ENCODE results near the gene DNAJC9. TPM values are rescaled to one million over a fixed set of nuclear protein-coding genes. Genes with fewer than 3 reads are reported as not detected.

The DNAJC9 gene
- polyA plus RNA-seq, 1 donor from 2014 or later, result 88.0 TPM

DNA sequence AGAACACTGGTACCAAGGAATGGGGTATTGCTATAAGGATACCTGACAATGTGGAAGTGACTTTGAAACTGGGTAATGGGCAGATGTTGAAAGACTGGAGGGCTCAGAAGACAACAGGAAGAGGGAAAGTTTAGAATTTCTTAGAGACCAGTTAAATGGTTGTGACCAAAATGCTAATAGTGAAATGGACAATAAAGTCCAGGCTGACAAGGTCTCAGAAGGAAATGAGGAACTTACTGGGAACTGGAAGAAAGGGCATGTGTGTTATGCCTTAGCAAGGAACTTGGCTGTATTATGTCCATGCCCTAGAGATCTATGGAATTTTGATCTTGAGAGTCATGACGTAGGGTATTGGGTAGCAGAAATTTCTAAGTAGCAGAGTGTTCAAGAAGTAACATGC lies 41.2 kb downstream of the DNAJC9 start:
- no peaks in the 10 kb centered on the region for H4K20me1 ChIP-seq (ENCODE audit: insufficient read depth)
- no peaks in the 10 kb centered on the region for H3K9me2 ChIP-seq (ENCODE audit: insufficient read depth, low read length)
- no peak overlapping the region for H3K9ac ChIP-seq (ENCODE audit: low read length)
- H3K79me2 ChIP-seq (replicated peaks; ENCODE audit: insufficient read depth, low read length), result no peaks in the 10 kb centered on the region
- H3K9me3 ChIP-seq (ENCODE audit: low read length), result no peaks in the 10 kb centered on the region
- no peaks in the 10 kb centered on the region for H3K27me3 ChIP-seq (ENCODE audit: insufficient read depth, low read depth, low read length)
- H3F3A ChIP-seq (ENCODE audit: insufficient read depth, low read length, poor library complexity, severe bottlenecking), result no peaks in the 10 kb centered on the region
- TF ChIP-seq SMC3 (conservative IDR thresholded peaks at IDR 0.05; ENCODE audit: poor library complexity) (no peak), EP300 (conservative IDR thresholded peaks at IDR 0.05; ENCODE audit: poor library complexity, severe bottlenecking) (no peak), POLR2AphosphoS5 (IDR thresholded peaks at IDR 0.05) (no peak), RAD21 (conservative IDR thresholded peaks at IDR 0.05) (no peak)
- TF ChIP-seq, protein P1, sequence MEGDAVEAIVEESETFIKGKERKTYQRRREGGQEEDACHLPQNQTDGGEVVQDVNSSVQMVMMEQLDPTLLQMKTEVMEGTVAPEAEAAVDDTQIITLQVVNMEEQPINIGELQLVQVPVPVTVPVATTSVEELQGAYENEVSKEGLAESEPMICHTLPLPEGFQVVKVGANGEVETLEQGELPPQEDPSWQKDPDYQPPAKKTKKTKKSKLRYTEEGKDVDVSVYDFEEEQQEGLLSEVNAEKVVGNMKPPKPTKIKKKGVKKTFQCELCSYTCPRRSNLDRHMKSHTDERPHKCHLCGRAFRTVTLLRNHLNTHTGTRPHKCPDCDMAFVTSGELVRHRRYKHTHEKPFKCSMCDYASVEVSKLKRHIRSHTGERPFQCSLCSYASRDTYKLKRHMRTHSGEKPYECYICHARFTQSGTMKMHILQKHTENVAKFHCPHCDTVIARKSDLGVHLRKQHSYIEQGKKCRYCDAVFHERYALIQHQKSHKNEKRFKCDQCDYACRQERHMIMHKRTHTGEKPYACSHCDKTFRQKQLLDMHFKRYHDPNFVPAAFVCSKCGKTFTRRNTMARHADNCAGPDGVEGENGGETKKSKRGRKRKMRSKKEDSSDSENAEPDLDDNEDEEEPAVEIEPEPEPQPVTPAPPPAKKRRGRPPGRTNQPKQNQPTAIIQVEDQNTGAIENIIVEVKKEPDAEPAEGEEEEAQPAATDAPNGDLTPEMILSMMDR (IDR thresholded peaks at IDR 0.05; ENCODE audit: poor library complexity, severe bottlenecking), result no peak
- H3K27ac ChIP-seq (ENCODE audit: low read length), result no peak overlapping the region
- no peaks in the 10 kb centered on the region for H3K36me3 ChIP-seq (ENCODE audit: insufficient read depth, low read length)
- no peak overlapping the region for H3K4me3 ChIP-seq (ENCODE audit: low read length)
- H2AFZ ChIP-seq (ENCODE audit: low read depth, low read length), result no peak overlapping the region
- no peak overlapping the region for H3K4me2 ChIP-seq (ENCODE audit: low read length)

DNA sequence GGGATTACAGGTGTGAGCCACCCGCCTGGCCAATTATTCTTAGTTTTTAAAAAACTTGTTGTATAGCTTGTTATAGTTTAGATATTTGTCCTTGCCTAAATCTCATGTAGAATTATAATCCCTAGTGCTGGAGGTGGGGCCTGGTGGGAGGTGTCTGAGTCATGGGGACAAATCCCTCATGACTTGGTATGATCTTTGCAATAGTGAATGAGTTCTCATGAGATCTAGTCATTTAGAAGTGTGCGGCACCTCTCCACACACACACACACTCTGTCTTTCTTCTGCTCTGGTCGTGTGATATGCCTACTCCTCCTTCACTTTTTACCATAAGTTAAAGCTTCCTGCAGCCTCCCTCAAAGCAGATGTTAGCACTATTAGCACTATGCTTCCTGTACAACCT lies 42.0 kb downstream of the DNAJC9 start:
- Histone ChIP-seq H3K4me3 (ENCODE audit: low read length) (no peak overlapping the region), H3K4me2 (ENCODE audit: low read length) (no peak overlapping the region), H3K27me3 (ENCODE audit: insufficient read depth, low read depth, low read length) (no peaks in the 10 kb centered on the region), H3K27ac (ENCODE audit: low read length) (no peak overlapping the region), H4K20me1 (ENCODE audit: insufficient read depth) (no peaks in the 10 kb centered on the region), H3K9ac (ENCODE audit: low read length) (no peak overlapping the region), H3K79me2 (replicated peaks; ENCODE audit: insufficient read depth, low read length) (no peaks in the 10 kb centered on the region), H3K36me3 (ENCODE audit: insufficient read depth, low read length) (no peaks in the 10 kb centered on the region), H3F3A (ENCODE audit: insufficient read depth, low read length, poor library complexity, severe bottlenecking) (no peaks in the 10 kb centered on the region), H2AFZ (ENCODE audit: low read depth, low read length) (no peak overlapping the region), H3K9me2 (ENCODE audit: insufficient read depth, low read length) (no peaks in the 10 kb centered on the region), H3K9me3 (ENCODE audit: low read length) (no peaks in the 10 kb centered on the region)
- TF ChIP-seq EZH2 (IDR thresholded peaks at IDR 0.05; ENCODE audit: borderline replicate concordance, insufficient read depth, low read length, poor library complexity, severe bottlenecking), result no peak
- TF ChIP-seq MXI1 (conservative IDR thresholded peaks at IDR 0.05; ENCODE audit: poor library complexity, severe bottlenecking), result no peak
- TF ChIP-seq POLR2AphosphoS5 (IDR thresholded peaks at IDR 0.05), result no peak
- no peak for TF ChIP-seq SMC3 (conservative IDR thresholded peaks at IDR 0.05; ENCODE audit: poor library complexity)
- TF ChIP-seq, protein P2, sequence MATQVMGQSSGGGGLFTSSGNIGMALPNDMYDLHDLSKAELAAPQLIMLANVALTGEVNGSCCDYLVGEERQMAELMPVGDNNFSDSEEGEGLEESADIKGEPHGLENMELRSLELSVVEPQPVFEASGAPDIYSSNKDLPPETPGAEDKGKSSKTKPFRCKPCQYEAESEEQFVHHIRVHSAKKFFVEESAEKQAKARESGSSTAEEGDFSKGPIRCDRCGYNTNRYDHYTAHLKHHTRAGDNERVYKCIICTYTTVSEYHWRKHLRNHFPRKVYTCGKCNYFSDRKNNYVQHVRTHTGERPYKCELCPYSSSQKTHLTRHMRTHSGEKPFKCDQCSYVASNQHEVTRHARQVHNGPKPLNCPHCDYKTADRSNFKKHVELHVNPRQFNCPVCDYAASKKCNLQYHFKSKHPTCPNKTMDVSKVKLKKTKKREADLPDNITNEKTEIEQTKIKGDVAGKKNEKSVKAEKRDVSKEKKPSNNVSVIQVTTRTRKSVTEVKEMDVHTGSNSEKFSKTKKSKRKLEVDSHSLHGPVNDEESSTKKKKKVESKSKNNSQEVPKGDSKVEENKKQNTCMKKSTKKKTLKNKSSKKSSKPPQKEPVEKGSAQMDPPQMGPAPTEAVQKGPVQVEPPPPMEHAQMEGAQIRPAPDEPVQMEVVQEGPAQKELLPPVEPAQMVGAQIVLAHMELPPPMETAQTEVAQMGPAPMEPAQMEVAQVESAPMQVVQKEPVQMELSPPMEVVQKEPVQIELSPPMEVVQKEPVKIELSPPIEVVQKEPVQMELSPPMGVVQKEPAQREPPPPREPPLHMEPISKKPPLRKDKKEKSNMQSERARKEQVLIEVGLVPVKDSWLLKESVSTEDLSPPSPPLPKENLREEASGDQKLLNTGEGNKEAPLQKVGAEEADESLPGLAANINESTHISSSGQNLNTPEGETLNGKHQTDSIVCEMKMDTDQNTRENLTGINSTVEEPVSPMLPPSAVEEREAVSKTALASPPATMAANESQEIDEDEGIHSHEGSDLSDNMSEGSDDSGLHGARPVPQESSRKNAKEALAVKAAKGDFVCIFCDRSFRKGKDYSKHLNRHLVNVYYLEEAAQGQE (IDR thresholded peaks at IDR 0.05; ENCODE audit: borderline replicate concordance), result no peak
- TF ChIP-seq RAD21 (conservative IDR thresholded peaks at IDR 0.05), result no peak
- TF ChIP-seq, protein P1 (IDR thresholded peaks at IDR 0.05; ENCODE audit: poor library complexity, severe bottlenecking), result no peak
- no peak for TF ChIP-seq EP300 (conservative IDR thresholded peaks at IDR 0.05; ENCODE audit: poor library complexity, severe bottlenecking)
- TF ChIP-seq TAF1 (IDR thresholded peaks at IDR 0.05; ENCODE audit: low read depth), result no peak

Small RNA genes within 50 kb of the gene (small RNA-seq; reads per million reads assigned to genes)
- gene RF00019 (0 to 1.2 (median 0) reads per million in 3 experiments), gene RNU6-833P (0 reads per million in 3 experiments)

Other genes starting within 250 kb of the DNAJC9 start
- gene P4HA1, start 150.4 kb downstream of the DNAJC9 start, polyA plus RNA-seq, result 16.4 and 24.2 TPM in 2 replicates
- gene NUDT13, start 136.8 kb downstream of the DNAJC9 start, polyA plus RNA-seq, result 1.8 and 3.2 TPM in 2 replicates
- gene ECD, start 79.2 kb downstream of the DNAJC9 start, polyA plus RNA-seq, result 30.0 and 33.2 TPM in 2 replicates
- gene FAM149B1, start 79.1 kb downstream of the DNAJC9 start, polyA plus RNA-seq, result 44.4 and 53.5 TPM in 2 replicates
- 74.6 and 80.6 TPM in 2 replicates for gene MRPS16, start 5.4 kb upstream of the DNAJC9 start, polyA plus RNA-seq
- gene CFAP70, start 111.6 kb upstream of the DNAJC9 start, polyA plus RNA-seq, result 5.8 and 7.3 TPM in 2 replicates
- 23.9 and 26.2 TPM in 2 replicates for gene ANXA7, start 166.8 kb upstream of the DNAJC9 start, polyA plus RNA-seq
- 4.7 and 8.3 TPM in 2 replicates for gene MSS51, start 186.3 kb upstream of the DNAJC9 start, polyA plus RNA-seq
- gene PPP3CB, start 248.8 kb upstream of the DNAJC9 start, polyA plus RNA-seq, result 101 and 102 TPM in 2 replicates

Data from neural cell (in vitro differentiated cells).